Astrocyte of the hippocampus (primary cell): ENCODE measurements around the gene YRDC.
A peak's percentile ranks its signal among the peaks of the same experiment; 100 is the strongest.

ENCODE experiments used
- DNase-seq: peaks from one replicate; pipeline ENCODE4 v3.0.0; 2011; ENCODE audit warnings: low read depth, low spot score

YRDC gene

DNA sequence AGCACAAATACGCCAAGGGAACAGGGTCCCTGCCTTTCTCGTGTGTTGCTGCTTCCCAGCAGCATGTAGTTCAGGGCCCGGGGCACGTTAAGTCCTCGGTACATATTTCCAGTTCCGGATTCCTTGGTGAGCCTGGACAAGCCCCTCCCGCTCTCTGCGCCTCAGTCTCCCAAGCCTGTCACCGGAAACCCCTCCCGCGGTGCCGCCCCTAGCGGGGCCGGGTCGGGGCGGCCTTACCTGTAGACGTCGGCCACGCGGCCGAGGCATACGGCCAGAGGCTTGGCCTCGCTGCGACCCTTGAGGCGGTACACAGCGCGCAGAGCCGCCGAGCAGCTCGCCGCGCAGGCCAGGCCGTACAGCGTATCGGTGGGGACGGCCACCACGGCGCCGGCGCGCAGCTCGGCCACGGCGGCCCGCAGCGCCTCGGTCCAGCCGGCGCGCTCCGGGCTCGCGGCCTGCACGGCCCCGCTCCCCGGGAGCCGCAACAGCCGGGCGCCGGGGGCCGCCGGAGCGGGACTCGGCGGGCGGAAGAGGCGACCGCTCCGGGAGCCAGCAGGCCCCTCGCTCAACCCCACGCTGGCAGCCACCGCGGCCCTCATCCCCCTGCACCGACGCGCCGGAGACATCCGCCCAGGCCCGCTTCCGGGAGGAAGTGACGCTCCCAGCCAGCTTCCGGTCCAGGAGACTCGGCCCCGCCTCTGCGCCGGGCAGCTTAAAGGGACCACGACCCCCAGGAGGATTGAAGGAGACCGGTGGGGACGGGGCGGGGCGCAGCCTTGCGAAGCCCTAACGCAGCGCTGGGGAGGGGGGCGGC, at the start of gene YRDC, which contains the start of gene C1orf122:
Gene YRDC, minus strand, starts transcription at position 654 of the 814 bp plus-strand sequence. Its CDS starts 28 bp downstream, at position 626.
Gene C1orf122, plus strand, starts transcription at position 236 of the 814 bp plus-strand sequence. CDS start 615 bp downstream, outside the sequence.
- peak; percentile 97 for DNase-seq

- no peak for DNase-seq
Observed at GRCh38 chr1:37854406-37854805, 46.4 kb upstream of the YRDC start.

GRCh38 chr1:37853157-37853556, 45.1 kb upstream of the YRDC start:
- no peak for DNase-seq

DNA sequence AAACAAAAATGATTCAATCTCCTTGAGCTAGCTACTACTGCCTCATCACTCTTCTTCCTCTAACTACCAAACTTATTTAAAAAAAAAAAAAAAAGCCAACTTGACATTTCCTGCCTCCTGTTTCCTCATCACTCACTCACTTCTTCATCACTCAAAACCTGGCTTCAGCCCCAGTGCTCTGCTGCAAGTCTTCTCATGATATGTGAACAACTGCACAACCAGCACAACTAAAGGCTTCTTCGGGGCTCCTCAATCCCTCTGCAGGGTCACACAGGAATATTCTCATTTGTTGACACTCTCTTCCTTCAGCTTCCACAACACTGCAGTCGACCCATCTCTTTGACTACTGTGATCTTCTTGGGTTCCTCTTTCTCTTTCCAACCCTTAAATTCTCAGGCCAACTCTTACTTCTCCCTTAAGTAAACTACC, 43.8 kb upstream of the YRDC start:
- no peak for DNase-seq

DNA sequence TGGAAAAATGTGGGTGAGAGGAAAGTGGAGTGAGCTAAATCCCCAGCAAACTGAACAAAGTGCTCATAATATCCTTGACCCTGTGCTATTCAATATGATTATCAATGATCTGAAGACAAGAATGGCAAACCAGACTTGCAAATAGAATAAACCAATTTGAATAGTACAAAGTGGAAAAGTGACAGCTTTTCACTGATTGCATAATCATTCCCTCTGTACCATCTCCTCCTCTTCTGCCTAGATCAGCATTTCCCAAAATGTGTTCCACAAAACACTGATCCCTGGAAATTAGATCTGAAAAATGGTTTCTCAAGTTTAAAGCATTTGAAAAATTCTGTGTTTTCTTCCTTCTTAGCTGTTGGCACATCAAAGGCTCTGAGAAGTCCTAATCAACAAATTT, 43.3 kb upstream of the YRDC start:
- DNase-seq, result no peak

DNA sequence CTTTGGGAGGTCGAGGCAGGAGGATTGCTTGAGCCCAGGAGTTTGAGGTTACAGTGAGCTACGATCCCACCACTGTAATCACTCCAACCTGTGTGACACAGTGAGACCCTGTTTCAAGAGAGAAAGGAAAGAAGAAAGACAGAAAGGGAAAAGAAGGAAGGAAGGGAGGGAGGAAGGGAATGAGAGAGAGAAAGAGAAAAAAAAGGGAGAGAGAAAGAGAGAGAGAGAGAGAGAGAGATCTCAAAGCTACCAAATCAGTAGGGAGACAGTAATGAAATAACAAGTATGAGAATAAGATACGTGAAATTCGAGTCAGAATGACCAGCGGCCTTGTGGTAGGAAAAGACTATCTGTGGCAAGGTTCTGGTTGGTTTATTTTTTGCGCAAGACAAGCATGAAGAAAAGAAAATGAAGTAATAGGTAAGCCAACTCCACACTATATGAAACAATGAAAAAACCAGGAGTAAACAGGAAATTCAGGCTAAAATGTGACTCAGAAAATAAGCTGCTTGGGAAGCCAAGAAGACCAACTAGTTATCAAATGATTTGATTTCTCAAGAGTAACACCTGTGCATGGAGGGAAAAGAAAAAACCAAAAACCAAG, 42.4 kb upstream of the YRDC start:
- no peak for DNase-seq

- DNase-seq, result no peak
Observed at GRCh38 chr1:37849480-37849879, 41.5 kb upstream of the YRDC start.

GRCh38 chr1:37846647-37847339, 38.8 kb upstream of the YRDC start:
- DNase-seq, result no peak

- no peak for DNase-seq
Observed at GRCh38 chr1:37845786-37846185, 37.8 kb upstream of the YRDC start.

DNA sequence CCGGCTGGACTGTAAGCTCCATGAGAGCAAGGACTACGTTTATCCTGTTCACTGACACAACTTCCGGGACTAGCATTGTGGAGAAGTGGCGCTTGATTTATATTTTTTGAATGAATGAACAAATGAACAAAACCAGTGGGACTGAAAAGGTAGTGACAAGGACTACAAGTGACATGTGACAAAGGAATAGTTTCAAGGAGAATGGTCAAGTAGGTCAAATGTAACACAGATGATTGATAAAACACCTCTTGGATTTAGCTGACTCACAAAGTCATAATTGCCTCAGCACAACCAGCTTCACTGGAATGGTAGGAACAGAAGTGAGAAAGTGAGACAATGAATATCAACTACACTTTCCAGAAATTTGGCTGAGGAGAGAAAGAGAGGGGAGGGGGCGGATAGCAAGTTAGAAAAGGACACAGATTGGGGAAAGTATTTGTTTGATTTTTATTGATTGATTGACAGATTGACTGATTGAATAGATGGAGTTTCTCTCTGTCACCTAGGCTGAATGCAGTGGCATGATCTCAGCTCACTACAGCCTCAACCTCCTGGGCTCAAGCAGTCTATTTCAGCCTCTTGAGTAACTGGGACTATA, 37.1 kb upstream of the YRDC start:
- no peak for DNase-seq

DNA sequence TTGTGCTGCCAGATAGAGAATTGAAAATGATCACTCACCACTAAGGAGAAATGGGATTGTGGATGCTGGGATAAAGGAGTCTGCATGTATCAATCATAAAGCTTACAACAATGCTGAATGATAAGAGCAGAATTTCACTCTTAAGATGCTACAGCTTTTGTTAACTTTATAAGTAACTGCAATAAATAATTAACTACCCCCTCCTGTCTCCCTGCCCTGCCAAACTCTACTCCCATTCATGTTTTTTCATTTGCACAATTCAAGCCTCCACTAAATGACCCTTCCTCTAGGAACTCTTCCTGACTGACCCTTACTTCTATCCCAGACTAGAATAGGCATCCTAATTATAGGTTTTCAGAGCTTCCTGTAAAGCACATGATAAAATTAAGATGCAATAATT, 36.5 kb upstream of the YRDC start:
- DNase-seq, result no peak

- no peak for DNase-seq
Observed at GRCh38 chr1:37841652-37842051, 33.6 kb upstream of the YRDC start.

GRCh38 chr1:37840711-37841110, 32.7 kb upstream of the YRDC start:
- no peak for DNase-seq

DNA sequence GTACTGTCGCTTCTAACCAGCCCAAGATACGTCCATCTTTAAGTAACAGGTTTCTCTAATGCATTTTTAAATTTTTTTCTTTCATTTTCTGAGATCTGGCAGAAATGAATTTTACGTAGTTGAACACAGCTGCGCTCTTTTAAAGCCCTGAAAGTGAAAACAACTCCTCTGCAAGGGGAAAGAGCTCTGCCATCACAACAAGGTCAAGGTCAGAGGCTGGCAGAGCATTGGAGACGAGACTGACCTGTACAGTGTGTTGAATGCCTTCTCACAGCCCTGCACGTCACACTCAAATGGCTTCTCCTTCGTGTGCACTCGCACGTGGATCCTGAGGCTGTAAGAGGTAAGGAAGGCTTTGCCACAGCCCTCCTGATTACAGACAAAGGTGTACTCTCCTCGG, 31.7 kb upstream of the YRDC start:
- DNase-seq, result no peak

DNA sequence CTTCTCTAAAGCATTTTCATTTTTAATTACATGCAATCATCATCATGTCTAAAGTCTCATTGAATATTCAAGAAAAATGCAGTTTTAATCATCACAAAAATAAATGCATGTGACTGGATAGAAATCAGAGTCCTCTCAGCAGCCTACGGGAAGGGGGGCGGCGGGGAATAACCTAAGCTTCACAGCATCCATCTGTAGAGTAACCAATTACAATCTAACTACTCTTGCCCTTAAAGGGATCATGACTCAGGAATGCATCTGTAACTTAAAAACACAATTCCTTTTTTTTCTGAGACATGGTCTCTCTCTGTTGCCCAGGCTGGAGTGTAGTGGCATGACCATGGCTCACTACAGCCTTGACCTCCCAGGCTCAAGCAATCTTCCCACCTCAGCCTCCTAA, 28.8 kb upstream of the YRDC start:
- no peak for DNase-seq

GRCh38 chr1:37831809-37832208, 23.8 kb upstream of the YRDC start:
- DNase-seq, result no peak

- peak; percentile 17 for DNase-seq
Observed at GRCh38 chr1:37831109-37831508, 23.1 kb upstream of the YRDC start.

DNA sequence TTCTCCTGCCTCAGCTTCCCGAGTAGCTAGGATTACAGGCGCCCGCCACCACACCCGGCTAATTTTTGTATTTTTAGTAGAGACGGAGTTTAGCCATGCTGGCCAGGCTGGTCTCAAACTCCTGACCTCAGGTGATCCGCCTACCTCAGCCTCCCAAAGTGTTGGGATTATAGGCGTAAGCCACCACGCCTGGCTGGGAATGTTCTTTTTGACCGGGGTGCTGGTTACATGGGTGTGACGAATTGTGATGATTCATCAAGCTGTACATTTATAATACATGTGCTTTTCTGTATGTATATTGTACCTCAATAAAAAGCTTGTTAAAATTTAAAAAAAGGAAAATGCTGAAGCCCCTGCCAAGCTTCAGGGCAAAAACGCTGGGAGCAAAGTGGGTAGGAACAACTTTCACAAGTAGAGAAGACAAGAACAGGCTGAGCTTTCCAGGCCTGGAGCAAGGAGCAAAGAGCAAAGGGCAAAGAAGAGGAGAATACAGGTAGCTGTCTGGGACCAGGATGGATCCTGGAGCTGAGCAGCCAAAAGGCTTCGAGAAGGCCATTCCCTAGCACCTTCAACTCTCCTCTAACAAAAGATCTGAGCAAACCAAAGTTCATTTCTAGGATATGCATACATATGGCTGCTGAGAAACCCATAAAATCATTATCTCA, 20.5 kb upstream of the YRDC start:
- no peak for DNase-seq

GRCh38 chr1:37825506-37825905, 17.5 kb upstream of the YRDC start:
- DNase-seq, result no peak

- DNase-seq, result no peak
Observed at GRCh38 chr1:37824001-37824400, 16.0 kb upstream of the YRDC start.
